Activated CD8-positive, alpha-beta memory T cell treated with anti-CD3 and anti-CD28 coated beads, Interleukin-2, amount 50 U/mL, for 4 hours (primary cell): ENCODE measurements around the gene LRRC61.
"Not testable (repeated sequence)": the region's sequence is repeated elsewhere in the genome, so short reads cannot be mapped to it uniquely, and the experiment has no call there.

Experiments
- DNase-seq: peaks from one replicate; pipeline ENCODE4 v3.0.0-alpha.2; 2020

The LRRC61 gene

GRCh38 chr7:150373049-150373801 is 50.1 kb downstream of the LRRC61 start:
- no peak for DNase-seq

GRCh38 chr7:150374026-150374425 is 50.9 kb downstream of the LRRC61 start:
- DNase-seq, result no peak

DNA sequence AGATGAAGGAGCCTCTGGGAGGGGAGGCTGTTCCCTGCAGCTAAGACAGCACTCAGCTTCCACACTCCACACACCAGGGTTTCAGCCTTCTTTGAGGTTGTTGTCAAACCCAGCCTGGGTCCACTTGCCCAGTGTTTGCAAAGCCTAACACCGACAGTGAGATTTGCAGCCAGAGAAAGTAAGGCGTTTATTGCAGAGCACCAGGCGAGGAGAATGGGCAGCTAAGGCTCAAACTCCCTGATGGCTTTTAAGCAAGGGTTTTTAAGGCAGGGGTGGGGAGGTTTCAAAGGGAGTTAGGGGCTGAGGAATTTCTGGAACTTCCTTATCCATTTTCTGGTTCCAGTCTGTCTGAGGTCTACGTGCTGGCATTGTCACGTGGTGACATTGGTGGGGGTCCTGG is 51.3 kb downstream of the LRRC61 start:
- DNase-seq, result no peak

- DNase-seq, result peak; percentile 45
These were observed 52.7 kb downstream of the LRRC61 start for GRCh38 chr7:150375662-150376521.

- no peak for DNase-seq
These were observed 53.4 kb downstream of the LRRC61 start for GRCh38 chr7:150376560-150376959.

- DNase-seq, result no peak
These were observed 54.0 kb downstream of the LRRC61 start for GRCh38 chr7:150377196-150377595.

DNA sequence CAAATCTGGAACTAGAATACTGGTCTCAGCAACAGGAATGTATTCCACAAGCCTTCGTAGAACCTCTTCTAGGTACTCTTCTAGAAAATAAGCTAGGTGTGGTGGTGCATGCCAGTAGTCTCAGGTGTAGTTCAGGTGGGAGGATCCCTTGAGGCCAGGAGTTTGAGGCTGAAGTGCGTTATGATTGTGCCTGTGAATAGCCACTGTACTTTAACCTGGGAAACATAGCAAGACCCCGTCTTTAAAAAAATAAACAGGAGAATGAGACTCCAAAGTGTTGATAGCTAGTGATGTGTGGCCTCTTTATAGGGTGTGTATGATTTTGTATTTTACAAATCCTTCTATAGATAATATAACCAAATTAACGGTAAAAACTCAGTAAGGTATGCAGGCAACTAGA is 54.5 kb downstream of the LRRC61 start:
- no peak for DNase-seq

DNA sequence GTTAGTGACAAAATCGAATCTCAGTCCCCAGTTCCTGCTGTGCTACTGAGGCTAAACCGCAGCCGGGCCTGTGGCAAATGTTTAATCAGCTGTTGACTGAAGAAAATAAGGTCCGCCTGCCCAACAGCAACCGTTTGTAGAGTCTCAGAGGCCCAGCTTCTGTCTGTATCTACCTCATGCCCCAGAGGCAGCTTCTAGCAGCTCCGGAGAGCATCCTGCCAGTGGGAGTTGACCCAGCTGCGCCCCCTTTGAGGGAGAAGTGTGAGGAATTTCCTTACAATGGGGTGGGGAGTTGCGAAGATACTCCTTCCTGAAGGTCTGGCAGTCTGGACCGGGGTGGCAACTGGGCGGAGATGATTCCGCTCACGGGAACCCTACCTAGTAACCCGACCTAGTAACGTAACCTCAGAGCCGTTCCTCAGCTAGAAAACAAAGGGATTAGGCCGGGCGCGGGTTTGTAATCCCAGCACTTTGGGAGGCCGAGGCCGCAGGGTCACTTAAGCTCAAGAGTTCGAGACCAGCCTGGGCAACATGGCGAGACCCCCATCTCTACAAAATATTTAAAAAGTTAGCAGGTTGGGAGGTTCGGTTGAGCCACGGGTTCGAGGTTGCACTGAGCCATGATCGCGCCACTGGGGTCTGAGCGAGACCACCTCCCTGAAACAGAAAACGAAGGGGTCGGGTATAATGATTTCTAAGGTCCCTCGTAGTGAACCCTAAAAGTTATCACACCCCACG is 55.1 kb downstream of the LRRC61 start:
- DNase-seq, result peak; percentile 37

DNA sequence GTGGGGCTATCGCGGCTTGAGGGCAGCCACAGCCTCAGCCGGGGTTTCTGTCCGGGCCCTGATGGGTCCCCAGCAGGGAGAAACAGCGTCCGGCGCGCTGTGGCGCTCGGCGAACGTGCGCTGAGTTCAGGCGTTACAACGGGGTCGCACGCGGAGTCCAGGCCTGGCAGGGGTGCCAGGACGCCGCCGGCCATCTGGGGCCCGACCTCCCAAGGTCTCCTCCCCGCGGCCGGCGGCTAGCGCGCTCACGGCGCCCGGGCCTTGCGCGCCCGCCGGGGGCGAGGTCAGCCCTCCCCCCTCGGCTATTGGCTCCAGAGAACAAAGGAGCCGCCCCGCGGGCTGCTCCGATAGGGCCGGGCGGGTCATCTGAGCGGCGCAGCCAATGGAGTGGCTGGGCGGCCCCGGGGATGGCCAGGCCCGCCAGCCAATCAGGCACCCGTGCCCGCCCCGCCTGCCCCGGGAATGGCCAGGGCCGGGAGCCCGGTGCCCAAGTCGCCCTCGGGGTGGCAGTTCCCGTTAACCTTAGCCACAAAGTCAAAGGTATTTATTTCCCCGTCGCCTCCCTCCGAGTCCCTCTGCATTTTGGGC is 55.8 kb downstream of the LRRC61 start, which contains the start of gene ZNF775:
Gene ZNF775, plus strand, starts transcription at position 478 of the 588 bp plus-strand sequence. CDS start 9,141 bp downstream, outside the sequence.
- DNase-seq, result peak; percentile 90

DNA sequence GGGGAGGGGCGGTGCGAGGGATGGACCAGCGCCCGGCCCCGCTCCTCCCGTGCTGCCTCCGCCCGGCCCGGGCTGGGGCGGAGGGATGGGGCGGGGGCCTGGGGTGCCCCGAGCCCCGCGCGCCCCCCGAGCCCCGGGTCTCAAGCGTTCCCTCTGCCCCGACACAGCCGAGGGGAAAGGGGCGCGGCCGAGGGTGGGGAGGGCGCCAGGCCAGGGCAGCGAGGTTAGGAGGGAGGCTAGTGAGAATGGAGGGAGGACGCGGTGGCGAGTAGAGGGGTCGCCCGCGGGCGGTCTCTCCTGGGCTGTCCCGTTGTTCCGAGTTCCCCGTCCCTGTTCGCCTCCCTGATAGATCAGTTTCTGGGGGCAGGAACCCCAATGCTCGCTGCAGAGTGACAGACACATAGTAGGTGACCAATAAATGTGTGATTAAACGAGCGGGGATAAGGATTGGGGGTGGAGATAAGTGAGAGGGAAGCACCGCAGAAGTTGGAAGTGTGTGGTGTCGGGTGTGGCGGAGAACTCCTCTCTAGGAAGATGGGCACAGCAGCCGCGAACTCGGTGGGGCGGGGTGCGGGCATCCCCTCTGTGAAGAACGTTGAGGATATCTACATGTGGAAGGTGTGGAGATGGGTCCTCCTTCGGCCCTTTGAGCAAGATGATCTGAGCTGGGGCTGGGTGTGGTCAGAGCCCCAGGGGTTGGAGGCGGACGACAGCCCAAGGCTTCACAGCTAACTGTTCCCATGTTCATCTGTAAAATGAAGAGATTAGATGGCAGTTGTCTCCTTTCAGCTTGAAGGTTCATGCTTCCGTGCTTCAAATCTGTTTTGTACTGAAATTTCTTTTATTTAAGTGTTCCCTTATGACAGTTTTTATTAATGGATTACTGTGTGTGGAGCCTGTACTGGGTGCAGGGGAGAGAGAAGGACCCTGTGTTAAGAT is 56.6 kb downstream of the LRRC61 start:
- DNase-seq, result no peak

DNA sequence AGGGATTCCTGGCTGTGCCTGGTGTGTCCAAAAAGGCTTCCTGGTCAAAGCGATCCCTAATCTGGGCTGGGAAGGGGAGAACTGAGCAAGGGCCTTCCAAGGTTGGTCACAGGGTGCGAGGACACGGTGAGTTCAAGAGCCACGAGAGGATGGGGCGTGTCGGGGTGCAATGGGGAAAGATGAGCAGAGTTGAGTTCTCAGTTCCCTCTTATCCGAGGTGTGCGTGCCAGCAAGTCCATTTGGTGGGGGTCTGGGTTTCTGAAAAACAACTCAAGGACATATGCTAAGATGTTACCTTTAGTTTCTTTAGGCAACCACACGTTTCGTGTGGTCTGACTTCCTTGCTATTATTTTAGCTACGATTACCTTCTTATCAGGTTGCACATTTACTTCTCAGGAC is 57.3 kb downstream of the LRRC61 start:
- no peak for DNase-seq

GRCh38 chr7:150381096-150381495 is 57.9 kb downstream of the LRRC61 start:
- peak; percentile 7 for DNase-seq

GRCh38 chr7:150381785-150382122 is 58.6 kb downstream of the LRRC61 start:
- peak; percentile 8 for DNase-seq

- DNase-seq, result peak; percentile 12
These were observed 59.1 kb downstream of the LRRC61 start for GRCh38 chr7:150382123-150382843.

GRCh38 chr7:150382844-150383225 is 59.7 kb downstream of the LRRC61 start:
- DNase-seq, result no peak

- peak; percentile 9 for DNase-seq
These were observed 60.7 kb downstream of the LRRC61 start for GRCh38 chr7:150383710-150384397.

GRCh38 chr7:150384406-150385301 is 61.5 kb downstream of the LRRC61 start:
- DNase-seq, result peak; percentile 6

DNA sequence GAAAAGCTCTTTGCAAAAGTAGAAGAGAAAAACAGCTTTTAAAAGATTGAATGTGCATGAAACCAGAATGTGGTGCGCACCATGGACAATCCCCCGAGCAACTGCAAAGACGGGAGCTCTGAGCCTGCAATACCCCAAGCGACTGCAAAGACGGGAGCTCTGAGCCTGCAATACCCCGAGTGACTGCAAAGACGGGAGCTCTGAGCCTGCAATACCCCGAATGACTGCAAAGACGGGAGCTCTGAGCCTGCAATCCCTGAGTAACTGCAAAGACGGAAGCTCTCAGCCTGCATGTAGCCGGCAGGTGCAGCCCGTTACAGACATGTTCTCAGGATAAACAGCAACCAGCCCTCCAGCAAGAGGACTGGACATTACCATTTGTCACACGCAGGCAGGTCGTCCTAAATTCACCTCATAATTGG is 62.2 kb downstream of the LRRC61 start:
- DNase-seq, result no peak

DNA sequence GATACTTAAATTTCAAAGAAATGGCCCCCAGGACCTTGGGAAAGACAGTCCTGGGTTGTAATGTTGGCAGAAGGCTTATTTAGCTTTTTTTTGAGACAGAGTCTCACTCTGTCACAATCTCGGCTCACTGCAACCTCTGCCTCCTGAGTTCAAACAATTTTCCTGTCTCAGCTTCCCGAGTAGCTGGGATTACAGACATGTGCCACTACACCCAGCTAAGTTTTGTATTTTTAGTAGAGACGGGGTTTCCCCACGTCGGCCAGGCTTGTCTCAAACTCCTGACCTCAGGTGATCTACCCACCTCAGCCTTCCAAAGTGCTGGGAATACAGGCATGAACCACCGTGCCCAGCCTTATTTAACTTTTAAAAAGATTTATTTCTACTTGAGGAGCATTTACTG is 62.7 kb downstream of the LRRC61 start:
- not testable (repeated sequence) for DNase-seq
